GM12873 (cell line): ENCODE data around the gene LCN12.

Source experiments
- TF ChIP-seq, protein P1 (sequence below): IDR thresholded peaks from 2 replicates; pipeline ENCODE4 v1.5.1; 2012; ENCODE audit warnings: low read depth, mild to moderate bottlenecking, moderate library complexity, low read length, control low read depth; ENCODE audit not compliant: insufficient read depth; ENCODE audit errors: missing control alignments

Gene LCN12

DNA sequence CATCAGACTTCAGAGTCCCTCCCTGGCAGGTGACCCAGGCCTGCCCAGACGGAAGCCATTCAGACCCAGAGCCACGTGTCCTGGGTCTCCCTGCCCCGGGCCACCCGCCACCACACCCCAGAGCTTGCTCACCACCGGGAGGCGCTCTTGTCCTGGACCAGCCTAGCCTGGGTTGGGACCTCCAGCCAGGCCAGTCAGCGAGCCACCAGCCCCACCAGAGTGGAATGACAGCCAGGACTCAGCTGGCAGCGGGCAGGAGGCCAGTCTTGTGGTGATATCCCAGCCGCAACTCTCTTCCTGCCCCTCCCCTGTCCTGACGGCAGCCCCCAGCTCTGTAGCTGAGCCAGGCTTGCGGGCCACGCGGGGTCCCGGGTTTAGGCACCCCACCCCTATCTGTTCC, 23.6 kb downstream of the LCN12 start:
- TF ChIP-seq, protein P1, sequence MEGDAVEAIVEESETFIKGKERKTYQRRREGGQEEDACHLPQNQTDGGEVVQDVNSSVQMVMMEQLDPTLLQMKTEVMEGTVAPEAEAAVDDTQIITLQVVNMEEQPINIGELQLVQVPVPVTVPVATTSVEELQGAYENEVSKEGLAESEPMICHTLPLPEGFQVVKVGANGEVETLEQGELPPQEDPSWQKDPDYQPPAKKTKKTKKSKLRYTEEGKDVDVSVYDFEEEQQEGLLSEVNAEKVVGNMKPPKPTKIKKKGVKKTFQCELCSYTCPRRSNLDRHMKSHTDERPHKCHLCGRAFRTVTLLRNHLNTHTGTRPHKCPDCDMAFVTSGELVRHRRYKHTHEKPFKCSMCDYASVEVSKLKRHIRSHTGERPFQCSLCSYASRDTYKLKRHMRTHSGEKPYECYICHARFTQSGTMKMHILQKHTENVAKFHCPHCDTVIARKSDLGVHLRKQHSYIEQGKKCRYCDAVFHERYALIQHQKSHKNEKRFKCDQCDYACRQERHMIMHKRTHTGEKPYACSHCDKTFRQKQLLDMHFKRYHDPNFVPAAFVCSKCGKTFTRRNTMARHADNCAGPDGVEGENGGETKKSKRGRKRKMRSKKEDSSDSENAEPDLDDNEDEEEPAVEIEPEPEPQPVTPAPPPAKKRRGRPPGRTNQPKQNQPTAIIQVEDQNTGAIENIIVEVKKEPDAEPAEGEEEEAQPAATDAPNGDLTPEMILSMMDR, result peak; percentile 43

- TF ChIP-seq, protein P1, result no peak
Observed at GRCh38 chr9:136977223-136977622, 25.1 kb downstream of the LCN12 start, which contains the start of gene PTGDS. PTGDS (plus strand) TSS chr9:136977504; CDS start chr9:136977579, 75 bp downstream.

- TF ChIP-seq, protein P1, result no peak
Observed at GRCh38 chr9:136977649-136978072, 25.6 kb downstream of the LCN12 start.

DNA sequence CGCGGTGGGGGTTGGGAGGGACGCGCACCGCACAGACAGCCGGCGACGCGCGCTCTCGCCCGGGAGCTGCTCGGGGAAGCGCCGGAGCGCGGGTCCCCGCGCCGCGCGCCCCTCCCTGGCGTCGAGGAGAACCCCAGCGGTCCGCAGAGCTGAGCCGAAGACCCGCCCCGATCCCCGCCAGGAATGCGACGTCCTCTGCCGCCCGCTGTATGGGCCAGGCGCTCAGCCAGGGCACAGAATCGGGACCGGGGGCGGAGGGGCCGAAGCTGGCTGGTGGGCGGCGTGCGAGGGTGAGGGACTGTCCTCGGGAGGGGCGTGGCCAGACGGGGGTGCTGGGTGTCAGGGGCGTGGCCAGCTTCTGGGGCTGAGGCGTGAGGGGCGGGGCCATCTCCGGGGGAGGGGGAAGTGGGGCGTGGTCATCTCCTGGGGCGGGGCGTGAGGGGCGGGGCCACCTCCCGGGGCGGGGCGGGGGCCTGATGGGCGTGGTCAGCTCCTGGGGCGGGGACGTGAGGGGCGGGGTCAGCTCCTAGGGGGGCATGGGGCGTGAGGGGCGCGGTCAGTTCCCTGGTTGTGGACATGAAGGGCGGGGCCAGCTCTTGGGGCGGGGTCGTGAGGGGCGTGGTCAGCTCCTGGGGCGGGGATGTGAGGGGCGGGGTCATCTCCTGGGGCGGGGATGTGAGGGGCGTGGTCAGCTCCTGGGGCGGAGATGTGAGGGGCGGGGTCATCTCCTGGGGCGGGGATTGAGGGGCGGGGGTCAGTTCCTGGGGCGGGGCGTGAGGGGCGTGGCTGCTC, 26.2 kb downstream of the LCN12 start:
- TF ChIP-seq, protein P1, result no peak

GRCh38 chr9:136978865-136979544, 26.9 kb downstream of the LCN12 start:
- TF ChIP-seq, protein P1, result no peak

GRCh38 chr9:136979769-136980587, 27.9 kb downstream of the LCN12 start:
- TF ChIP-seq, protein P1, result no peak
